ENCODE data around the gene TUBB3.
"Not testable (repeated sequence)": the region's sequence is repeated elsewhere in the genome, so short reads cannot be mapped to it uniquely, and the experiment has no call there.

Gene TUBB3

DNA sequence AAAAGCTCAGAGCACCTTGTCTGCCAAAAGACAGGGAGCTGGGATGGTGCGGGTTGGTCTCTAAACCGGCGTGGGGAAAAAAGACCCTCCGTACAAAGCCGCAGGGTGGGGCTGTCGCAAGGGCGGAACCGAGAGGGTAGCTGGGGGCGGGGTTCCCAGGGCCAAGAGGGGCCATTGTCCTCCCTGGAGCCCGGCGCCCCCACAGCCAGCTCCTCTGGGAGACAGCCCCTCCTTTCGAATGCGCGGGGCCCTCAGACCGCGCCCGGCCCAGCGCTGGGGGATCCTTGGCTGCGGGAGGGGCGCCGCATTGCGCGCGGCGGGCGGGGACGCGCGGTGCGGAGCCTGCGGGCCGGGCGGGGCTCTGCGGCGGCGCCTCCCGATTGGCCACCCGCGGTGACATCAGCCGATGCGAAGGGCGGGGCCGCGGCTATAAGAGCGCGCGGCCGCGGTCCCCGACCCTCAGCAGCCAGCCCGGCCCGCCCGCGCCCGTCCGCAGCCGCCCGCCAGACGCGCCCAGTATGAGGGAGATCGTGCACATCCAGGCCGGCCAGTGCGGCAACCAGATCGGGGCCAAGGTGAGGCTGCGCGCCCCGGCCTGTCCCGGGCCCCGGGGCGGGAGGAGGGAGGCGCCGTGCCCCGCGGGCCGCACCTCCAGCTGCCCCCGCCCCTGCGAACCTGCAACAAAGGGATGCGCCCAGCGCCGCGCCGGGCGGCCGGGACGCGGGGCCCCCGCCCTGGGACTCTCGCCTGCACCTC lies at the start of gene TUBB3:
Gene TUBB3 (plus strand): TSS at position 459 of the 756 bp plus-strand sequence. CDS start 60 bp downstream, at position 519.
- no peak for DNase-seq

DNA sequence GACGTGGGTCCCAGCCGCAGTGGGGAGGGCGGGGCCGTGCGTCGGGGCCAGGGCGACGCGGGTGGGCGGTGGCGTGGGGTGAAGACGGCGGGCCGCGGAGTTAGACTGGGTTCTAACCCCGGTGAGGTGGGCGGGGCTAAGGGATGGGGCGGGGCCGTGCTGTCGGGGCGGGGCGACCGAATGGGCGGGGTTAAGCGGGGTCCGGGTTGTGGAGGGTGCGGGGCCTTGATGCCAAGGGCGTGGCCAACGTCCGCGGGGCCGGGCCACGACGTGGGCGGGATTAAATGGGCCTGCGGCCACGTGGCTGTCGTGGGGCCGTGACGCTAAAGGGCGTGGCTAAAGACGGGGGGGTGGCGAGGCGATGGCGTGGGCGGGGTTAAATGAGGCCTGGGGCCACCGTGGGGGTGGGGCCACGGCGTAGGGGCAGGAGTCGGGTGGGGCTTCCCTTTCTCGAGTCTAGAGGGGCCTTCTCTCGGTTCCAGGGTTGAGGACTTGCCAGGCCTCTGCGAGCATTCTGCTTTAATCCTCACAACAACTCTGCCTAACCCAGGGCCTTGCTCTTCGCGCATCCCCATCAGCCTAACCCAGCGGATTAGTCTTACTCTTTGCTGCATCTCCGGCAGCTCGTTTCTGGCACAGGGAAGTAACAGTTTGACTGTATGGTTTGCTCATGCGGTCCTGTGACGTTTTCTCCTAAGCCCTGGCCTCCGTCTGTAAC lies 49.0 kb upstream of the TUBB3 start:
- peak; percentile 7 for DNase-seq

DNA sequence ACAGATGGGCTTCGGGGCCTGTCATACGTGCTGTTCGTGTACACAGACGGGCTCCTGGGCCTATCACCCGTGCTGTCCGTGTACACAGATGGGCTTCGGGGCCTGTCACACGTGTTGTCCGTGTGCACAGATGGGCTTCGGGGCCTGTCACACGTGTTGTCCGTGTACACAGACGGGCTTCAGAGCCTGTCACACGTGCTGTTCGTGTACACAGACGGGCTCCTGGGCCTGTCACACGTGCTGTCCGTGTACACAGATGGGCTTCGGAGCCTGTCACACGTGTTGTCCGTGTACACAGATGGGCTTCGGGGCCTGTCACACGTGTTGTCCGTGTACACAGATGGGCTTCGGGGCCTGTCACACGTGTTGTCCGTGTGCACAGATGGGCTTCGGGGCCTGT lies 44.0 kb upstream of the TUBB3 start:
- not testable (repeated sequence) for DNase-seq

DNA sequence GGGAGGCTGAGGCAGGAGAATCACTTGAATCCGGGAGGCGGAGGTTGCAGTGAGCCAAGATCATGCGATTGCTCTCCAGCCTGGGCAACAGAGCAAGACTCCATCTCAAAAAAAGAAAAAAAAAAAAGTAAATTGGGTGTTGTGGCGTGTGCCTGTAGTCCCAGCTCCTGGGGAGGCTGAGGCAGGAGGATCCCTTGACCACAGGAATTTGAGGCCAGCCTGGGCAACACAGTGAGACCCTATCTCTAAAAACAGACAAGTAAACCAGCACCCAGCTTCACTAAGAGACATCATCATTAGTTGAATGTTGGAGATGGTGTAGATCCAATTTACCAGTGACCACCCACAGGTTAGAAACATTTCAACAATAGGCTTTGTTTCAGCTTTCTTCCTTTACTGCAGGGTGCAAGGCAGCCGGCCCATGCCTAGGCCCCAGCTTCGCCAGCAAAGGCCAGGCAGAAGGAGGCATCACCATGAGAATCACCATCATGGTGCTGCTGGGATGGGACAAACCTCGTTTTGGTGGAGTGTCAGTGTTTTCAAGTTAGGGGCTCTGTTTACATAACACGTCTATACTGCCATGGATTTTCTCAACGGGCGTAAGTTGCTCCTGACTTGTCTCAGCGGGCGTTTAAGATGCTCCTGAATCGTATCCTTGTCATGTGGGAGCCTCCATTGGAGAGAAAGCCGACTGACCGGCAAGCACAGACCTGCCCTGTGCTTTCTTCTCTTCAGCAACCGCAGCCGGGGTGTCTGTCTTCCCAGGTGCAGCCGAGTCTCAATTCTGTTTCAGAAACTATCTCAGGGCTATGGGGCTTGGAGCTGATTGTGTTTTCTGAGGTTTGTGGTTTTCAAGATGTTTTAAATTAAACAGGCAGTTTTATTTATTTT lies 42.4 kb upstream of the TUBB3 start:
- peak; percentile 9 for DNase-seq

DNA sequence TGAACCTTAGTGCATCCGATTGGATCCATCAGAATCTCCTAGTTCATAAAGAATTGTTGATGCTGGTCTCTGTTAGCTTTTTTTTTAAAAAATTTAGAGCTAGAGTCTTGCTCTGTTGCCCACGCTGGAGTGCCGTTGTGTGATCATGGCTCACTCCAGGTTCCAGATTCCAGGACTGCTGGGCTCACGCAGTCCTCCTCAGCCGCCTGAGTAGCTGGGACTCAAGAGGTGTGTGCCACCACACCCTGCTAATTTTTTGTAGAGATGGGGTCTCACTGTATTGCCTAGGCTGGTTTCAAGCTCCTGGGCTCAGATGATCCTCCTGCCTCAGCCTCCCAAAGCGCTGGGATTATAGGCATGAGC lies 41.8 kb upstream of the TUBB3 start:
- DNase-seq = no peak

DNA sequence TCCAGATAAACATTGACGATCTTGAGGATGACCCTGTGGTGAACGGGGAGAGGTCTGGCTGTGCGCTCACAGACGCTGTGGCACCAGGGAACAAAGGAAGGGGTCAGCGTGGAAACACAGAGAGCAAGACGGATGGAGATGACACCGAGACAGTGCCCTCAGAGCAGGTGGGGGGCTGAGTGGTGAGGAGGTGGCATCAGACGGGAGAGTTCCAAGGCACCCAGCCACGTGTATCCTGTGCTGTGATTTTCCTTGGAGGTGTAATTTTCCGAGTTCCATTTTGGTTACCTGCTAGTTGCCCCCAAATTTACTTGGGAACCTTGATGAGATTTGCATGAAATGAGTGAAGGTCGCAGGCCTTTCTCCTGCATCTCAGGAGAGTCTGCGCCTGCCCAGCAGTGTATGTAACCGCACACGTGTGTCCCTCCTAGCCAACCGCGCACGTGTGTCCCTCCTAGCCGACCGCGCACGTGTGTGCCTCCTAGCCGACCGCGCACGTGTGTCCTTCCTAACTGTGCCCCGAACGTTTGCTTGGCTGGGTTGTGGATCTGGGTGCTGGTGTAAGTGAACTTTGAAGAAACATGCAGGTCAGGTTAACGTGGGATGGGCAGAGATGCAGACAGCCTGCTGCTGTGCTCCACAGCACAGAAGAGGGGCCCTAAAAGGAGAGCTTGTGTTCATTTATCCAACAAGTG lies 39.6 kb upstream of the TUBB3 start:
- no peak for DNase-seq

DNA sequence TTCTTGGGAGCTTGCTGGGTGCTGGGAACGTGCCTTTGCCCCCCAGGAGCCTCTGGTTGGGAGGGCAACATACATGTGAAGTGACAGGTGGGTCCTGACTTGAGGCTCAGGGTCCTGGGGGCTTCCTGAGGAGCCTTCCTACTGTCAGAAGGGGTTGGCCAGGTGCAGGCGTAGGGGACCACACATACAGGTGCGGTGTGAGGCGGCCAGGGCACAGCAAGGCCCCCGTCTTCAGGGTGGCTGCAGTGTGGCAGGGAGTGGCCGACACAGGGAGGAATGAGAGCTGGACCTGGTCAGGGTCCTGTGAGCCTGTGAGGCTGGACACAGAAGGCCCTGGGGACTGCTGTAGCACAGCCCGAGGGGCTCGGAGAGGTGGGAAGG lies 39.1 kb upstream of the TUBB3 start:
- DNase-seq = no peak

DNA sequence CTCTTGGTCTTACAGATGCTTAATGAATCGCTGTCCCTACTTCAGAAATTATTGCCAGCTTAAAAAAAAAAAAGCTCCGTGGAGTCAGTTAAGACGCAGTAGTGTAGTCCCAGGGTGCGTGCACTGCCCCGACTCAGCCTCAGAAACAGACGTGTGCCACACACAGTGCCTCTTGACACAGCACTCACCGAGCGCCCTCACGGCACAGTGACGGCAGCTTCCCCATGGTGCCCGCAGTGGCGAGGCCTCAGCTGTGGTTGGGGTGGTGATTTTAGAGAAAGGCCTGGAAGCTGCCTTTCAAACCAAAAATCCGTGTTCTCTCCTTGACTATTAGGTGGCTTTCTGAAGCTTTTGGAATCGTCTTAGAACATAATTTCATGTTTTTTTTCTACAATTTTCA lies 35.9 kb upstream of the TUBB3 start:
- no peak for DNase-seq

DNA sequence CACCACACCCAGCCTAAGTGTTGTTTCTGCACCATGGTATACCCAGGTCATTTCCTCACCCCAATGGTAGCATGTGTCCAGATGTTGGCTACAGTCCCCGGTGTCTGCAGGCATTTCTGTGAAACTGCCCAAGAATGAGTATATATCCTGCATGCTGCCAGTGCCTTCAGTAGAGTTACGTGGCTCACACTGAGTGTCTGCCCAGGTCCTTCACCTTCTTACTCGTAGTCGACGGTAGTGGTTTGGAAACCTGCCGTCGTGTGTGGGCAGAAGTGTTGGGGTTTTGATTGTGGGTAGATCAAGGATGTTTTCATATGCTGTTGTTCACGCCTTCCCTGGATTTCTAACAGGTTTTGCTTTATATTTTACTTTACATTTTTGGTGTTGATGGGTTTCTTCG lies 32.9 kb upstream of the TUBB3 start:
- no peak for DNase-seq

DNA sequence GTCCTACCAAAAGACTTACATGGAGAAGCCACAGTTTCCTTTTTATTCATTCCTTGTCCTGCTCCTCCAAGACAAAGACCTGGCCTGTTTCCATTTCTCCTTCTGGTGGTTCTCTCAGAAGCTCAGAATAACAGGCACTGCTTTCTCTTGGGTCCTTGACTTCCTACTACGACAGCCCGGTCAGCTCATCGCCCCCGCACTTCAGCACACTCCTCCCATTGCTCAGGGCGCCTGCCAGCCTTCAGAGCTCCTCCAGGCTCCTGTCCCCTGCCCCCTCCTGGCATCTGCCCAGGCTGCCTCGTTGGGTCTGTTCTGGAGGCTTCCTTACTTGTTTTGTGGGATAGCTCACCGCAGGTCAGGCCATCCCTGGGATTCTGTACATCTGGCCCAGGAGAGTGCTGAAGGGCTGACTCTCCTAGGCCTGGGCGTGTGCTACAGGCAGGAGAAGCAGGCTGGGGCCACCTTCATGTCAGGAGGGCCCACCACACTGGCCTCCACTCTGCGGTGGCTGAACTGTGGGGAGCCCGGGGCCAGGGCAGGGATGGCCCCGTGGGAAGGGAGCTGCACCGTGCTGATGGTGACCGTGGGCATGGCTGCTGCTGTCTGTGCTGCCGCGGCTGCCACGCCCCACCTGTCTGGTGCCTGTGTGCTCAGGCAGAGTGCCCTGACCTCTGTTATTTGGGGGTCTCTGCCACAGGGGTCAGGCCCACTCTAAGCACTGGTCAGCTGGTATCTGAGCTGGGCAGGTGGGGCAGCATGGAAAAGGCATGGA lies 32.1 kb upstream of the TUBB3 start:
- DNase-seq = no peak

DNA sequence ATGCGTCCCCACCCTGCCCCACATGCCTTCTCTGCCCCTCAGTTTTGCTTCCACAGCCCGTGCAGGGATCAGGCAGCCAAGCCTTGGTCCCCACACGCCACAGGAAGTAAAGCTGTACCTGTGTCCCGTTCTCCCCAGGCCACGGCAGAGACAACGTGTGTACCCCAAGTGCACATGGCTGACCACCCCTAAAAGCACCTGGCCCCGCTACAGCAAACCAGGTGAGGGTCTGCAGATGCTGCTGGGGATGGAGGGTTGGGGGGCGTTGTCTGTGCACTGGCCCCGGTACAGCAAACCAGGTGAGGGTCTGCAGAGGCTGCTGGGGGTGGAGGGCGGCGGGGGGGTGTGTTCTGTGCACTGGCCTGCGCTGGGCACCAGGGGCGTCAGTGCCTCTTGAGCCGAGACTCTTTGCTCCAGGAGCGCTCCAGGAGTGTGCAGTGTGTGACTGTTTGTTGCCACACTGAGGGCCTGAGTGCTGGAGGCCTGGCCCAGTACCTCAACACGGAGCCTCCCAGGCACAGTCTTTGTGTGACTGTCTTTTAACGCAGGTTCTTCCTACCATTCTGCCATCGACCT lies 31.0 kb upstream of the TUBB3 start:
- DNase-seq = no peak

DNA sequence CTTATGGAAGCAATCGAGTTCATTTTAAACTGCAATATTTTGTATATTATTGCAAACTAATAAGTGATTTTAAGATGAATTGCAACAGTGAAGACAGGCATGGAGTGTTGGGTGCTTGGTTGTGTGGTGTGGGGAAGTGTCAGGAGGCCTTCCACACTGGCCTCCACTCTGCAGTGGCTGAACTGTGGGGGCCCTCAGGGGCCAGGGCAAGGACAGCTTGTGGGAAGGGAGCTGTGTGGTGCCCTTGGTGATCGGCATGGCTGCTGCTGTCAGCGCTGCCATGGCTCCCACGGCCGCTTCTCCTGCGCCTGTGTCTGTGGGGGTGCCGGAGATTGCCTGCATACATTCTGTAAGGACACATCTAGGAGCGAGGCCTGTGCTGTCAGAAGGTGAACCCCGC lies 30.5 kb upstream of the TUBB3 start:
- no peak for DNase-seq

DNA sequence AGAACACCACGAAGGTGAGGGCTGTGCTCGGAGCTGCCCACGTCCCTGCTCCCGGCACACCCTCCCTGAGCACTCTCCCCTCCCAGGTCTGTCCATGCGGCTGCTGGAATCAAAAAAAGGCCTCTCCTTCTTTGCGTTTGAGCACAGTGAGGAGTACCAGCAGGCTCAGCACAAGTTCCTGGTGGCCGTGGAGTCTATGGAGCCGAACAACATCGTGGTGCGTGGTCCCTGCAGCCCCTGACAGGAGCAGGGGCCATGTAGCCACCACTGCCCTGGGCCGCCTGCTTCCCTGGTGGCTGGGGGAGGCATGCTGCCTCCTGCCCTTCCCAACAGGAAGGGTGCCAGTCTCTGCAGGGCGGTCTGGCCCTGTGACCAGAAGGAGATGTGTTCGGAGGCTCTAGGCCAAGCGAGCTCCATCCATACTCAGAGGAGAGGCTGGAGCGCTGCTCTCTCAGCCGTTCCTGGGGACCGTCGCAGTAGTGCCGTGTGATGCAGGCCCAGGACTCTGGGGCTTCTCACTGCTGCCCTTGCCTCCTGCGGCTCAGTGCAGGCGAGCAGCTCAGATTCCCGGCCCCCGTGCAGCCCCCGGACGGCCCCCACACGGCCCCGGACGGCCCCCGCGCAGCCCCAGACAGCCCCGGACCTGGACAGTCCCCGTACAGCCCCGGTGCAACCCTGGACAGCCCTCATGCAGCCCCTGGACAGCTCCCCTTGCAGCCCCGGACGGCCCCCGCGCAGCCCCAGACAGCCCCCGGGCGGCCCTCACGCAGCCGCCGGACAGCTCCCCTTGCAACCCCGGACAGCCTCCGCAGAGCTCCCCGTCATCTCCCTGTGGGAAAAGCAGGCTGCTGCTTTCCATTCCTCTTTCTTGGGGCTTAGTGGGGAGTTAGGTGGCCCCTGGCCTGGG lies 29.2 kb upstream of the TUBB3 start:
- no peak for DNase-seq

DNA sequence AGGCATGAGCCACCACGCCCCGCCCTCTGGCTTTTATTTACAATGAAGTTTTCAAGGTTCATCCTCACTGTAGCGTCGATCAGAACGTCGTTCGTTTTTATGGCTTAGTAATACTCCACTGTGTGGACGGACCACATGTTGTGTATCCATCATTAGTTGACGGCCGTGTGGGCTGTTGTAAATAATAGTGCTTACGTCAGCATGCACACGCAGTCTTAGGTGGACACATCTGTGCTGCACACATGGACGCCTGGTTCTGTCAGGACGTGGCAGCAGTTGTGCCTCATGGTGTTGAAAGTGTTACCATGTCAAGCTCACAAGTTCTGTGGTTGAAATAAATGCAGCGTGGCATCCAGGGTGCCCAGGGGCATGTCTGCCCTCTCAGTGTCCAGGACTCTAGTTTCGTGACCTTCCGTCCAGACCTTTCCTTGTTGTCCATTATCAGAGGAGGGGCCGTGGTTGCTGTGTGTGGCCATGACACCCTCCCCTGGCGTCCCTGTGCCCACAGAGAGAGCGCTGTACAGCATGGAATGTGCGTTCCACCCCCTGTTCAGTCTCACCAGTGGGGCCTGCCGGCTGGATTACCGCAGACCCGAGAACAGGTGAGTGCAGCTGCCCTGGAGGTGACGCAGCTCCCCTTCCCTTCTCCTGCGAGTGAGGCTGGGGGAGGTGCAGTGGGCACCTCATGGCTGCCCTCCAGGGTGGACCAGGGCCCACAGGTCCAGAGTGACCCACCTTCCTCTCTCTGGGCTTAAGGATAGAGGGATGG lies 27.5 kb upstream of the TUBB3 start:
- DNase-seq = no peak

DNA sequence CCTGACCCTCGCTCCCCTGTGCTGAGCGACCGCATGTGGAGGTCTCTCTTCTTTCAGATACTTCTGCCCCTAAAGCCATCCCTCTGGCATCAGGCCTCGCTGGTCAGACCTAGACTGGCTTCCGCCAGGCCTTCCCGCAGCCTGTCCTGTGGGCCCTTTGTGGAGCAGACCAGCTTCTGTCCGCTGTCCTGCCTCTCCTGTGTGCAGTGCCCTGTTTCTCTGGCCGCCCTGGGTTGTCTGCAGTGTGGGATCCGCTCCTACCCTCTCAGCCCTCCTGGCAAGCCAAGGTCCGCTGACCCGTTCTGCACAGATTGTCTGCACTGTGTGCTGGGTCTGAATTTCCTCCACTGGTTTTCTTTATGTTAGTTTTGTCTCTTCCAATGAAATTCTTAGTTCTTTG lies 25.9 kb upstream of the TUBB3 start:
- DNase-seq = no peak

DNA sequence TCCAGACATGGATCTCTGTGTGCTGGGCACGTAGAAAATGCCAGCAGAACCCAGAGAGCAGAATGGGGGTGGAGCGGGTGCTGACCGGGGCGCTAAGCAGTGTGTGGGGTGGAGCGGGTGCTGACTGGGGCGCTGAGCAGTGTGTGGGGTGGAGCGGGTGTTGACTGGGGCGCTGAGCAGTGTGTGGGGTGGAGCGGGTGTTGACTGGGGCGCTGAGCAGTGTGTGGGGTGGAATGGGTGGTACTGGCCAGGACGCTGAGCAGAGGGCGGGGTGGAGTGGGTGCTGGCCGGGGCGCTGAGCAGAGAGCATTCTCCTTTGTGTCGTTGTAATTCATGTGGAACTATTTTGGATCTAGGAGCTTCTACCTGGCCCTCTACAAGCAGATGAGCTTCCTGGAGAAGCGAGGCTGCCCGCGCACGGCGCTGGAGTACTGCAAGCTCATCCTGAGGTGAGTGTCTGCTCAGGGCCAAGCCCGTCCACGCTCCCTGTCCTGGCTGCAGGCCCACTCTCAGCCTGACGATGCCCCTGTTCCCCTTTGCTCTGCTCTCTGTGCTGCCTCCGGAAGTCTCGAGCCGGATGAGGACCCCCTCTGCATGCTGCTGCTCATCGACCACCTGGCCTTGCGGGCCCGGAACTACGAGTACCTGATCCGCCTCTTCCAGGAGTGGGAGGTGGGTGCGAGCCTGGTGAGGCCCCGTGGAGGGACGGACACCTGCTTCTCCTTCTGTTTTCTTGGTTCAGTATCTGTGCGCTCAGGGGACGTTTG lies 24.8 kb upstream of the TUBB3 start:
- DNase-seq = no peak

DNA sequence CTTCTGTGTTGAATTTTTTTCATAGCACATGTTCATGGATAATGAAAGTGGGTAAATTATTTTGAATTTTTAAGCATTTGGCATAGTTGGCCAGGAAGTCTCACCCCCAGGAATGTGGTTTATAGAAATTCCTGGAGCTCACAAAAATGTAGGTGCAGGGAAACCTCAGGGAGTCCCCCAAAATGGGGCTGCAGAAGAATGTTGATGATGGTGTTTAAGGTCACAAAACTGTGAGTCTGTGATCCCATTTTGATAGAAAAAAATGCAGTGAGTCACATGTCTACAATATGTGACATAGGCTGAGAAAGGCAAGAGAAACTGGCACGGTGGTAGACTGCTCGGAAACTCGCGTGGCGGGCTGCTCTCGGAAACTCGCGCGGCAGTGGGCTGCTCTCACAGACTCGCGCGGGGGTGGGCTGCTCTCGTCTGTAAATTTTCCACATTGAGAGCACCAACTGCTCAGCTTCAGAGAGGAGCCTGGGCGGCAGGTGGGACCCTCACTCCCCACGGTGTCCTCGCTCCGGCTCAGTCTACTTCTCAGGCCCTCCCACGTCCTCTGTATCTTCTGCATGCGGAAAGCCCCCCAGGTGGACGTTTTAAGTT lies 23.2 kb upstream of the TUBB3 start:
- DNase-seq = no peak

DNA sequence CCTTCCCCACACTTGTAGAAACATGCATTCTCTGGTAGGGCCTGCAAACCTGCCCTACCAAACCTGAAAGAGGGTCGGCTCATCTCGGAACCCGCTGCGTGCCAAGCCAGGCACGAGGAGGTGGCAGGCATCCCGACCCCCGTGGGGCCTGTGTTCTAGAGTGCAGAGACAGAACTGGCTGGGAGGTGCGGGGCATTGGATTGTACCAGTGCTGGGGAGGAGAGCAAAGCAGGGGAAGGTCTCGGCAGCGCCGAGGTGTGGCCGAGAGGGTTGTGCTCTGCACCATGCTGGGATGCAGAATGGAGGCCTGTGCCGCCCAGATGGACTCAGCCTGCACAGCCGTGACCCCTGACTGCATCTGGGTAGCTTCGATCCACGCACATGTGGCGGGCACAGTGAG lies 22.3 kb upstream of the TUBB3 start:
- DNase-seq = no peak

DNA sequence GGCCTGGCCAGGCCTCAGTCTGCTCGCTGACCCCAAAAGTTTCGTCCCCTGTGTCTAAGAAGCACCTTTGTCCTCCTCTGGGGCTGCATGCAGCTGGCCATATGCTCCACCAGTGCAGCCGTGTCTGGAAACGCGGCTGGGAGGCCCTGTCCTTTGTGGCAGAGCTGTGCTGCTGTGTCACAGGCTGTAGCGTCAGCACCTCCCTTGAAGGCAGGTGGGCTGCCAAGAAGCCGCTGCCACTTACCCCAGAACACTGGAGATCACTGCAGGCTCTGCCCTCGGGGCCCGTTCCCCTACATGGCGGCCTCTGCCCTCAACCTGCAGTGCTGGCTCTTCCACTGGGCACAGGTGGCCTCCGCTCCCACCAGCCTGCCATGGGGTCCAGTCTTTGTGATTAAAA lies 20.2 kb upstream of the TUBB3 start:
- DNase-seq = no peak

Measured in NCI-H187 treated with DMSO at 0.1 percent for 48 hours (cell line).